ENCODE data around the gene ASTL. TPM values are rescaled to one million over a fixed set of nuclear protein-coding genes. Genes with fewer than 3 reads are reported as not detected.
A peak's percentile ranks its signal among the peaks of the same experiment; 100 is the strongest.

Gene ASTL
- total RNA-seq, 1 donor from 2014 or later = not detected

GRCh38 chr2:96074156-96074555, 64.1 kb downstream of the ASTL start:
- Mint-ChIP-seq H3K27ac (no peak overlapping the region), H3K4me1 (ENCODE audit: unreplicated experiment) (no peaks in the 10 kb centered on the region), H3K4me3 (no peak overlapping the region), H3K9me3 (no peaks in the 10 kb centered on the region), H3K27me3 (no peaks in the 10 kb centered on the region), H3K36me3 (no peaks in the 10 kb centered on the region)
- no peak for DNase-seq (ENCODE audit: extremely low spot score, unreplicated experiment)
- no peak for TF ChIP-seq CTCF (conservative IDR thresholded peaks at IDR 0.05)

GRCh38 chr2:96073170-96073775, 65.0 kb downstream of the ASTL start:
- no peak for TF ChIP-seq CTCF (conservative IDR thresholded peaks at IDR 0.05)
- H3K4me1 Mint-ChIP-seq (ENCODE audit: unreplicated experiment) = peaks cover 4% of the 10 kb centered on the region
- H3K27me3 Mint-ChIP-seq = no peaks in the 10 kb centered on the region
- H3K27ac Mint-ChIP-seq = peak overlapping the region; percentile 67
- no peak for DNase-seq (ENCODE audit: extremely low spot score, unreplicated experiment)
- no peaks in the 10 kb centered on the region for H3K36me3 Mint-ChIP-seq
- H3K9me3 Mint-ChIP-seq = no peaks in the 10 kb centered on the region
- no peak overlapping the region for H3K4me3 Mint-ChIP-seq

Other genes with a start within 250 kb of the ASTL start
- 10.8 and 47.0 TPM in 2 replicates for gene ANKRD36C, start 146.7 kb downstream of the ASTL start, total RNA-seq (ENCODE audit: low replicate concordance)
- gene GPAT2, start 103.6 kb downstream of the ASTL start, total RNA-seq (ENCODE audit: low replicate concordance) = 0.39 TPM in 1 of 2 replicates, not detected in the other
- 2.4 and 13.9 TPM in 2 replicates for gene ADRA2B, start 21.9 kb downstream of the ASTL start, total RNA-seq (ENCODE audit: low replicate concordance)
- 4.3 and 4.5 TPM in 2 replicates for gene DUSP2, start 6.9 kb upstream of the ASTL start, total RNA-seq (ENCODE audit: low replicate concordance)
- 133 and 146 TPM in 2 replicates for gene STARD7, start 70.3 kb upstream of the ASTL start, total RNA-seq (ENCODE audit: low replicate concordance)
- 40.5 and 58.3 TPM in 2 replicates for gene TMEM127, start 127.5 kb upstream of the ASTL start, total RNA-seq (ENCODE audit: low replicate concordance)
- gene CIAO1, start 127.7 kb upstream of the ASTL start, total RNA-seq (ENCODE audit: low replicate concordance) = 68.9 and 69.7 TPM in 2 replicates
- gene SNRNP200, start 167.0 kb upstream of the ASTL start, total RNA-seq (ENCODE audit: low replicate concordance) = 136 and 184 TPM in 2 replicates
- 3.5 and 11.6 TPM in 2 replicates for gene ITPRIPL1, start 186.8 kb upstream of the ASTL start, total RNA-seq (ENCODE audit: low replicate concordance)
- 13.6 and 34.9 TPM in 2 replicates for gene NCAPH, start 197.3 kb upstream of the ASTL start, total RNA-seq (ENCODE audit: low replicate concordance)